K562 (cell line): ENCODE measurements around the gene TSSK2. TPM values are rescaled to one million over a fixed set of nuclear protein-coding genes. Genes with fewer than 3 reads are reported as not detected.

Experiments
- CTCF ChIP-seq, 3 experiments: IDR thresholded peaks in 2 of 3; conservative IDR thresholded peaks in 1 of 3; 2 replicates each; pipeline ENCODE4 v1.5.1; 2011 to 2012; ENCODE audit warnings: low read length in 3 of 3, mild to moderate bottlenecking in 3 of 3, control low read depth in 2 of 3, improper control_type of control experiment in 1 of 3, inconsistent platforms in 1 of 3, low read depth in 1 of 3, mixed read lengths in 1 of 3, moderate library complexity in 1 of 3; ENCODE audit not compliant: insufficient read depth in 2 of 3
- ESRRA ChIP-seq: fragments of 450-650 bp; IDR thresholded peaks from 2 replicates; pipeline ENCODE4 v1.6.1; 2014; ENCODE audit warnings: low read depth, mild to moderate bottlenecking, moderate library complexity, borderline replicate concordance
- NR2F6 ChIP-seq: fragments of 450-650 bp; formaldehyde crosslinking; IDR thresholded peaks from 2 replicates; pipeline ENCODE4 v1.4.0; 2020; ENCODE audit warnings: mild to moderate bottlenecking
- TRIM24 ChIP-seq, 2 experiments: fragments of 450-650 bp; IDR thresholded peaks; 2 replicates each; pipeline ENCODE4 v1.6.1; 2016
- ZNF592 ChIP-seq: fragments of 450-650 bp; IDR thresholded peaks from 2 replicates; pipeline ENCODE4 v1.6.1; 2017; ENCODE audit warnings: antibody characterized with exemption, mild to moderate bottlenecking
- polyA plus RNA-seq, 8 experiments: library from polyadenylated mRNA; depleted of rRNA in 4 of 8; stranded (reverse) in 5 of 8; unstranded in 3 of 8; fragments of >200 nt; fragmentation: Nextera tagmentation in 2 of 8; fragmentation: Illumina TruSeq in 1 of 8; extraction: Ambion mirVana in 2 of 8; extraction: Trizol in 1 of 8; gene quantifications; 2 replicates each; pipeline versions ENCODE4 v1.2.1 to v1.2.3, GENCODE V29; 2011 to 2014; ENCODE audit warnings: inconsistent platforms in 1 of 8, missing spikeins in 1 of 8
- total RNA-seq, 7 experiments: library from RNA; depleted of rRNA in 6 of 7; stranded (reverse); fragments of >200 nt in 6 of 7; fragmentation: Illumina TruSeq in 2 of 7; extraction: Trizol in 2 of 7; gene quantifications; 2 replicates each; pipeline versions ENCODE4 v1.2.1 to v1.2.3, GENCODE V29; 2011 to 2021; ENCODE audit warnings: low replicate concordance in 1 of 7

TSSK2 gene
- total and polyA plus RNA-seq, 9 of the 15 experiments (the other 6 are each of a cell fraction or from before 2014, with no cell fraction given) = 0.04 TPM; not detected in 8

GRCh38 chr22:19138217-19139000, 7.3 kb downstream of the TSSK2 start (continued):
- 0 out of 6 replicates have a peak, but pooled peaks of 1 of the 3 experiments have one; percentile 6 for TF ChIP-seq CTCF (IDR thresholded peaks at IDR 0.05 in 2 of 3, conservative IDR thresholded peaks at IDR 0.05 in 1 of 3; ENCODE audit: insufficient read depth in 2 of 3, low read depth in 1 of 3, low read length in 3 of 3)
- TF ChIP-seq TRIM24 (IDR thresholded peaks at IDR 0.05) = no peak
- no peak for TF ChIP-seq ESRRA
- TF ChIP-seq NR2F6 (CRISPR knock-in tag) = 0 out of 2 replicates have a peak, but pooled peaks have one; percentile 4
- TF ChIP-seq ZNF592 = no peak
